Measurements from ENCODE around the gene NAP1L4. TPM values are rescaled to one million over a fixed set of nuclear protein-coding genes. Genes with fewer than 3 reads are reported as not detected.

NAP1L4 gene
- total and polyA plus RNA-seq, 12 donors = 98.5 to 233 (median 182) TPM

GRCh38 chr11:2955906-2956476 lies 36.1 kb downstream of the NAP1L4 start:
- no peaks in the 10 kb centered on the region for H3K9me3 ChIP-seq
- H3K4me3 ChIP-seq = no peak overlapping the region
- no peak for ATAC-seq
- H3K36me3 ChIP-seq = peaks cover 0 to 100% (median 82%) of the 10 kb centered on the region in 9 donors
- intact Hi-C loops (cut with DNase I) = no loop called here
- H3K4me1 ChIP-seq = peaks cover 0 to 36% (median 11%) of the 10 kb centered on the region in 9 donors
- no peak for TF ChIP-seq CTCF (IDR thresholded peaks at IDR 0.05)
- no peak overlapping the region for H3K27ac ChIP-seq
- no peaks in the 10 kb centered on the region for H3K27me3 ChIP-seq
- no peak for DNase-seq
- WGBS, 2 donors = 85 to 89% methylated on average over 6 of the region's 6 CpGs

GRCh38 chr11:2954263-2954662 lies 37.9 kb downstream of the NAP1L4 start:
- intact Hi-C loops (cut with DNase I) = no loop called here
- 79 to 83% methylated on average over 6 of the region's 6 CpGs for WGBS, 2 donors
- Histone ChIP-seq H3K4me1 (peaks cover 0 to 36% (median 4%) of the 10 kb centered on the region in 9 donors), H3K9me3 (no peaks in the 10 kb centered on the region), H3K27me3 (no peaks in the 10 kb centered on the region), H3K36me3 (peaks cover 0 to 100% (median 94%) of the 10 kb centered on the region in 9 donors), H3K27ac (no peak overlapping the region), H3K4me3 (no peak overlapping the region)
- TF ChIP-seq CTCF (IDR thresholded peaks at IDR 0.05) = no peak
- DNase-seq (no peak), ATAC-seq (no peak)

GRCh38 chr11:2952290-2952689 lies 39.8 kb downstream of the NAP1L4 start:
- H3K4me1 ChIP-seq = peaks cover 0 to 18% (median 0%) of the 10 kb centered on the region in 9 donors
- intact Hi-C loops (cut with DNase I) = no loop called here
- WGBS, 2 donors = 62 to 71% methylated on average over 6 of the region's 6 CpGs

More at GRCh38 chr11:2952290-2952689, 39.8 kb downstream of the NAP1L4 start:
- ATAC-seq = no peak
- no peak for DNase-seq
- Histone ChIP-seq H3K27me3 (no peaks in the 10 kb centered on the region), H3K27ac (peak overlapping the region in 1 of 10 donors; percentile 17), H3K36me3 (peaks cover 0 to 100% (median 75%) of the 10 kb centered on the region in 9 donors), H3K9me3 (no peaks in the 10 kb centered on the region), H3K4me3 (no peak overlapping the region)
- TF ChIP-seq CTCF (IDR thresholded peaks at IDR 0.05) = no peak

Data from heart right ventricle (tissue), 16 donors.